ENCODE measurements around the gene KIAA1671.

DNA sequence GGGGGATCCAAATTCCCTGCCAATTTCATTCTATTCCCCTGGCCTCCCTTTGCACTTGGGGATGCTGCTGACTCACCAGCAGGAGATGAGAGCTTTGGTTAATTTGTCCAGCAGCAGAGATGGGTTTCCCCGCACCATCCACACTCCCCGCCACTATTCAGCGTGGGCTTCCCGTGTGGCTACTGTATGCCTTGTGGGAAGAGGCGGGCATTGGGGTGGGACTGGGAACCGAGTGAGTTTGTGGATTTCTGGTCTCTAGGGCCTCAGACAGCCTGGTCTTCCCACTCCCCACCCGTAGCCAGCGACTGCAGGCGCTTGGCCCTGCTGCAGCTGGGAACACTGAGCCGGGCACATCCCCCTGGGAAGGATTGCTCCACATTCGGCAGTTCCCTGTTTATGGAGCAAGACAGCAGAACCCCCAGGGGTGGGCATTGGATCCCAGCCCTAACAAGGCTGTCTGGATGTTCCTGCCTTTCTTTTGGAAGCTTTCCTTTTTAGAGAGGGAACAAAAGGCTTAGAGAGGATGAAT lies 23.4 kb downstream of the KIAA1671 start:
- no peak for TF ChIP-seq CTCF (IDR thresholded peaks at IDR 0.05)
- no peak for TF ChIP-seq POLR2A (IDR thresholded peaks at IDR 0.05)

All from breast epithelium (tissue), 3 donors.